ENCODE data around the gene PDHA1. TPM values are rescaled to one million over a fixed set of nuclear protein-coding genes. Genes with fewer than 3 reads are reported as not detected.

Gene PDHA1
- total RNA-seq, 2 experiments from 2014 or later: 114 to 127 TPM

DNA sequence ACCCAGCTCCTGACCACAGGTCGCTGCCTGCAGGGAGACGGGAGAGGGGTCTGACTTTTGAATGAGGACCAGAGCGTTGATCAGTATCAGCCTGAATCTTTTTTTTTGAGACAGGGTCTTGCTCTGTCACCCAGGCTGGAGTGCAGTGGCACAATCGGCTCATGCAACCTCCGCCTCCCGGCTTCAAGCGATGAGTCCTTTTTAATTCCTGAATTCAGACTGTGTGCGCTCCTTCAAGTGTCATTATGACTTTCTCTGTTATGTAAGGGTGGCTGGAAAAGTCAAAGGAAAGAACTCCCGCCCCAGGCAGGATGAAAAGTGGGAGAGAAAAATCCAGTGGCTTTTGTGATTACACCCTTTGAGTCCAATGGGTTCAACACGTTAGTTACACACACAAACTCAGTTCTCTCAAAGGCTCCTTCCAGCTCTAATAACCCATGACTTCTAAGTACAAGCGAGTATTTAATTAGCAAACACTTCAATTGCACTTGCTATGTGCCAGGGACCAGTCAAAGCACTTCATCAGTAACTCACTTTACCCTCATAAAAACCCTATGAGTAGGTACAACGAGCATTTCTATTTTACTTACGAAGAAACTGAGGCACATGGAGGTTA lies 44.4 kb downstream of the PDHA1 start:
- H3K4me1 Mint-ChIP-seq: no peaks in the 10 kb centered on the region
- ChIA-PET POLR2A (no interaction called here), CTCF (no interaction called here)

DNA sequence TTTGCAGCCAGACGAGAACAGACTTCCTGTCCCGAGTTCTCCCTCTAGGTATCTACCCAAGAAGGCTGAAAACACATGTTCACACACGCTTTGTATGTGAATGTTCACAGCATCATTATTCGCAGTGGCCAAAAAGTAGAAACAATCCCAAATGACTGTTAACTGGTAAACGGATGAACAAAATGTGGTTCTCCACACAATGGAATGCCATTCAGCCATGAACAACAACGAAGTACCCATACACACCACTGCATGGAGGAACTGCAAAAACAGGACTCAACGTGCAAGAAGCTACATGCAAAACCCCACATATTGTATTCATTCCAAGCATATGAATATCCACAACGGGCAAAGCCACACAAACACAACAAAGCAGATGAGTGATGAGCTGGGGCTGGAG lies 45.0 kb downstream of the PDHA1 start:
- CTCF ChIA-PET: no interaction called here

More for the DNA sequence above, 44.4 kb downstream of the PDHA1 start:
- no peak overlapping the region for H3K4me3 Mint-ChIP-seq
- no peak for DNase-seq
- no peaks in the 10 kb centered on the region for H3K9me3 Mint-ChIP-seq
- peaks cover 3% of the 10 kb centered on the region for H3K27me3 Mint-ChIP-seq
- no peak overlapping the region for H3K27ac Mint-ChIP-seq
- H3K36me3 Mint-ChIP-seq (ENCODE audit: low read depth): no peaks in the 10 kb centered on the region

GRCh38 chrX:19389227-19389845 lies 45.6 kb downstream of the PDHA1 start:
- CTCF ChIA-PET: no interaction called here
- H3K4me3 Mint-ChIP-seq: no peak overlapping the region
- H3K4me1 Mint-ChIP-seq: no peaks in the 10 kb centered on the region
- POLR2A ChIA-PET: no interaction called here
- H3K27ac Mint-ChIP-seq: no peak overlapping the region
- H3K27me3 Mint-ChIP-seq: no peaks in the 10 kb centered on the region
- DNase-seq: no peak
- no peaks in the 10 kb centered on the region for H3K36me3 Mint-ChIP-seq (ENCODE audit: low read depth)
- no peaks in the 10 kb centered on the region for H3K9me3 Mint-ChIP-seq

More for the DNA sequence above, 45.0 kb downstream of the PDHA1 start:
- H3K27me3 Mint-ChIP-seq: peaks cover 3% of the 10 kb centered on the region
- H3K4me1 Mint-ChIP-seq: no peaks in the 10 kb centered on the region
- no peak overlapping the region for H3K4me3 Mint-ChIP-seq
- no peak overlapping the region for H3K27ac Mint-ChIP-seq
- DNase-seq: no peak
- no peaks in the 10 kb centered on the region for H3K36me3 Mint-ChIP-seq (ENCODE audit: low read depth)
- no peaks in the 10 kb centered on the region for H3K9me3 Mint-ChIP-seq
- POLR2A ChIA-PET: no interaction called here

DNA sequence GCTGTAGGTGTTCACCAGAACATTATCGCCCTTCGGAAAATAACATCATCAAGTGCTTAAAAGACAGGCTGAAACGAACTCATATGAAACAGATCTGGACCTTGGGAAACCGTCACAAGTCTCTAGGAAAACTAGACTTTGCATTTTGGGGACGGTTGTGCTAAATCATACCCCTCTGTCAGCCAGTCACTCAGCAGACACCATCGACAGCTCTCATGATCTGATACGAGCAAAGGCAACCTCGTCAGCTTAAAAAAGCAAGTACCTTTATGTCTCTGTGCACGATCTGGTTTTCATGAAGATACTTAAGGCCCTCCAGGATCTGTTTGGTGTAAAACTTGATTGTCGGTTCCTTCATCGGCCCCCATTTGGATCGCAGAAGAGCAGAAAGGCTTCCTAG lies 48.4 kb downstream of the PDHA1 start:
- Mint-ChIP-seq H3K27me3 (no peaks in the 10 kb centered on the region), H3K36me3 (ENCODE audit: low read depth) (no peaks in the 10 kb centered on the region), H3K4me3 (no peak overlapping the region), H3K9me3 (no peaks in the 10 kb centered on the region), H3K27ac (no peak overlapping the region), H3K4me1 (no peaks in the 10 kb centered on the region)
- ChIA-PET CTCF (interaction anchor here (0.8 to 1.4 kb wide), 2 partner anchors 9 to 169 kb away, joined by 3 read pairs; no protein-coding TSS in a partner anchor), POLR2A (no interaction called here)
- no peak for DNase-seq

- ChIA-PET POLR2A (no interaction called here), CTCF (no interaction called here)
- Mint-ChIP-seq H3K27me3 (no peaks in the 10 kb centered on the region), H3K27ac (no peak overlapping the region), H3K4me3 (no peak overlapping the region), H3K9me3 (no peaks in the 10 kb centered on the region), H3K4me1 (no peaks in the 10 kb centered on the region), H3K36me3 (ENCODE audit: low read depth) (no peaks in the 10 kb centered on the region)
- DNase-seq: no peak
These were observed 49.0 kb downstream of the PDHA1 start for GRCh38 chrX:19392703-19393102.

DNA sequence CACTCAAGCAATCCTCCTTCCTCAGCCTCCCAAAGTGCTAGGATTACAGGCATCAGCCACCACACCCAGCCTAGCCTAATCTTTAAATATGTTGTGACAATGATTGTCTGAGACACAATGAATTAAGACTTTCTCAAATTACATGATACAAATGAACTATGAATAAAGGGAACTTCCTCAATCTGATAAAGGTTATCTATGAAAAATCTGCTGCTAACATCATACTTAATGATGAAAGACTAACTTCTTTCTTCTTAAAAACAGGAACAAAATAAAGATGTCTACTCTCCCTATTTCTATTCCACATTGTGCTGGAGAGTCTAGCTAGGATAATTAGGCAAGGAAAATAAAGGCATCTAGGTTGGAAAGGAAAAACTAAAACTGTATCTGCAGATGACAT lies 60.0 kb downstream of the PDHA1 start:
- H3K9me3 Mint-ChIP-seq: no peaks in the 10 kb centered on the region
- H3K36me3 Mint-ChIP-seq (ENCODE audit: low read depth): no peaks in the 10 kb centered on the region
- DNase-seq: no peak
- peaks cover 7% of the 10 kb centered on the region for H3K27me3 Mint-ChIP-seq
- H3K27ac Mint-ChIP-seq: no peak overlapping the region
- no peak overlapping the region for H3K4me3 Mint-ChIP-seq
- ChIA-PET CTCF (no interaction called here), POLR2A (no interaction called here)
- no peaks in the 10 kb centered on the region for H3K4me1 Mint-ChIP-seq

- no peak overlapping the region for H3K4me3 Mint-ChIP-seq
- POLR2A ChIA-PET: no interaction called here
These were observed 66.5 kb downstream of the PDHA1 start for GRCh38 chrX:19410259-19410658.

More at GRCh38 chrX:19410259-19410658, 66.5 kb downstream of the PDHA1 start:
- no peak for DNase-seq
- Mint-ChIP-seq H3K9me3 (no peaks in the 10 kb centered on the region), H3K4me1 (no peaks in the 10 kb centered on the region), H3K27me3 (peaks cover 3% of the 10 kb centered on the region), H3K36me3 (ENCODE audit: low read depth) (no peaks in the 10 kb centered on the region), H3K27ac (no peak overlapping the region)
- CTCF ChIA-PET: interaction anchor here (0.6 kb wide), 1 partner anchor 957 kb away, joined by 4 read pairs; no protein-coding TSS in a partner anchor

Other genes with a start within 250 kb of the PDHA1 start
- gene ADGRG2, start 221.5 kb upstream of the PDHA1 start, total RNA-seq: not detected
- under 1 TPM; 0.07 to 0.23 TPM for gene MAP3K15, start 171.6 kb downstream of the PDHA1 start, total RNA-seq

Measured in activated CD4-positive, alpha-beta T cell treated with anti-CD3 and anti-CD28 coated beads, Interleukin-2, amount 10 ng/mL, durations not matched to agents 7 days and 5 days (primary cell).